ENCODE results near the gene LAMA3. TPM values are rescaled to one million over a fixed set of nuclear protein-coding genes. Genes with fewer than 3 reads are reported as not detected.
A peak's percentile ranks its signal among the peaks of the same experiment; 100 is the strongest.

LAMA3 gene
- total RNA-seq, 1 donor from 2014 or later = 4.1 TPM

DNA sequence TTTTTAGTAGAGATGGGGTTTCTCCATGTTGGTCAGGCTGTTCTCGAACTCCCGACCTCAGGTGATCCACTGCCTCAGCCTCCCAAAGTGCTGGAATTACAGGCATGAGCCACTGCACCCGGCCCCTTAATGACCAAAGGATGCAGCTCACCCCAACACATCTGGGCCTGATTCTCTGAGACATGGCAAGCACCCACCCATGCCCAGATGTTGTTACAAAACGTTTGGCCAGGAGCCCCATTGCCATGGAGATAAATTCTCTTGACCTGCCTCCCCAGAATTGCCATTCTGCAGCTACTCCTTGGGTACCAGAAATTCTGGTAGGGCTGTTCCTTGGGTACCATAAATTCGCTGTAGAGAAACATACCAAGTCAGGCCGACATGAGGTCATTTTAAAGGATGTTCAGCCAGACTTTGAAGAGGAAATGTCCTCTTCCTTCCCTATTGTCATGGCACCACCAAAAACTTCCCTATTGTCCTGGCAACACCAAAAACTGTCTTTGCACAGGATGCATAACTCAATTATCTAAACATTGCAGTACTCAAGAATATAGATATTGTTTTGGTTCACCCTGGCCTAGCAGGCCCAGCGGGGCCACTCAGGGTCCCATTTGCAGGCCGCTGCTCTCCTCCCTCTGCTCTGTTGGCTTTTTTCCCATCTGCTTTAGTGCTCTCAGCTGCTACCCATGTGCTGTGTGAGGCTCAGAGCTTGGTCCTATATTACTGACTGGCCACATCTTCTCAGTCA lies 164.4 kb downstream of the LAMA3 start:
- ATAC-seq (no peak), DNase-seq (ENCODE audit: missing footprints) (no peak)
- intact Hi-C loops (cut with DNase I) = no loop called here

DNA sequence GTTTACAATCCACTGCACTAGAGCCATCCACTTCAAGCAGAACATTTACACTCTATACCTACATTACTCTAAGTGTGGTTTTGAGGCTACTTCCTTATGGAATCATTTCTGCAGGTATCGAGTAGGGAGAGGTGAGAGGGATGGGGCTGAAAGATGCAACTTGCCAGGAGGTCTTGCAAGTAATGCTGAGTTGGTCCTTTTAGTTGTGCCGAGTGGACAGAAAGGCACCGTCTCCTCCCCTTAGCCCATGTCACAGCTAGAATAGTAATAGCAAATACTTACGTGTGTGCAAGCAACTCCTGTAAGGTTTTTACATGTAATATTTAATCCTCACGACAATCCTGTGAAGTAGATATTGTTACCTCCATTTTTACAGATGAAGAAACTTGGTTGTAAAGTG lies 166.5 kb downstream of the LAMA3 start:
- intact Hi-C loops (cut with DNase I) = no loop called here
- ATAC-seq = no peak
- no peak for DNase-seq (ENCODE audit: missing footprints)

DNA sequence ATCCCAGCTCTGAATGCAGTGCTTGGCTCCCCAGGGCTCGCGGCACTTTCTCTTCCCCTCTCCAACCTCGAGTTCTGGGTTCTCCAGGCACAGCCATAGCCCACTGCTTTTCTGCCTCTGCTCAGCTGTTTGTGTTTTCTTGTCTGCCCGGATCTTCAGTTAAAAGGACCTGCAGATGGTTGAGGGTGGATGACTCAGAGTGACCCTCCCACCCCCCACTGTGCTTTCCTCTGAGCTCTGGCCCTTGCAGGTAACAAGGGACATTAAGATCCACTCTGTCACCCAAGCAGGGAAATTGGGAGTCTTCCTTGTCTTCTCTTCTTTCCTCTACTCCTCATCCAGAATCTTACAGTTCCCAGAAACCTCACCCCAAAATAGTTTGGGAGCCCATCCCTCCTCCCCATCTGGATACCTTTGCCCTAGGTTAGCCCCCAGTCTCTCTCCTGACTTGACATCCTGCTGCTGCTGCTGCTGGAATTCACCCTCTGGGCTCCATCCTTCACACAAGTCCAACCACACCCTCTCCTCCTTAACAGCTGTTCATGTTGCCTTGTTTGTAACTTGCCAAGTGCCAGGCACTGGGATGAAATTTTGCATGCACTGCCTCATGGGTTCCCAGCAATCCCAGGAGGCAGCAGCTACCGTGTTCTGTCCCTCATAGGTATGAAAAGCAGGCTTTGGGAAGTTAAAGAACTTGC lies 167.4 kb downstream of the LAMA3 start:
- intact Hi-C loops (cut with DNase I) = no loop called here
- ATAC-seq (no peak), DNase-seq (ENCODE audit: missing footprints) (no peak)

DNA sequence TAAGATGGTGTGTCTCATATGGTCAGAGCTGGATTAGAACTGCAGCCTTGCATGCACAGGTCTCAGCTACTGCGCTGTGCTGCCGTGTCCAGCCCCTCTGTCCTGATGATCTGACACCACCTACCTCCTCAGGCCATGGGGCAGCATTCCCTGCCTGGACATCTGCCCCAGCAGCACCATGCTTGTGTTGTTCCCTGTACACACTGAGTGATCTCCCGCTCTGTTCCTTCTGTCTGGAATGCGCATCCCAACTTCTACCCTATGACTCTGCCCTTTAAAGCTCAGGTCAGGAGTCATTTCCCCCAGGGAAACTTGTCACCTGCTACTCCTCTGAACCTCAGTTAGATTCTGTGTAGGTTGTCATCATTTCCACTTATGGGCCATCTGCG lies 167.9 kb downstream of the LAMA3 start:
- intact Hi-C loops (cut with DNase I) = no loop called here
- no peak for ATAC-seq
- no peak for DNase-seq (ENCODE audit: missing footprints)

DNA sequence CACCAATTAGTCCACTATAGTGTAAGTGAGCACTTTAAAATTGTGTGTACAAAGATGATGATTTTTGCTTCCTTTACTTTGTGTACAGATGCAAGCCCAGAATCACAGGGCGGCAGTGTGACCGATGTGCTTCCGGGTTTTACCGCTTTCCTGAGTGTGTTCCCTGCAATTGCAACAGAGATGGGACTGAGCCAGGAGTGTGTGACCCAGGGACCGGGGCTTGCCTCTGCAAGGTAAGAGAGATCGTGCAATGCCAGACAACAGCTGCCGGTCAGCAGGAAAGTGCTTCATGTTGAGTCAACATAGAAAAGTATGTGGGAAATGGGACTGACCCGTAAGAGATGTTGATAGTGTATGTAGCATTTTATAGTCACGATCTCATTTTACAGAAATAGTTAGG lies 168.5 kb downstream of the LAMA3 start:
- no peak for ATAC-seq
- intact Hi-C loops (cut with DNase I) = no loop called here

DNA sequence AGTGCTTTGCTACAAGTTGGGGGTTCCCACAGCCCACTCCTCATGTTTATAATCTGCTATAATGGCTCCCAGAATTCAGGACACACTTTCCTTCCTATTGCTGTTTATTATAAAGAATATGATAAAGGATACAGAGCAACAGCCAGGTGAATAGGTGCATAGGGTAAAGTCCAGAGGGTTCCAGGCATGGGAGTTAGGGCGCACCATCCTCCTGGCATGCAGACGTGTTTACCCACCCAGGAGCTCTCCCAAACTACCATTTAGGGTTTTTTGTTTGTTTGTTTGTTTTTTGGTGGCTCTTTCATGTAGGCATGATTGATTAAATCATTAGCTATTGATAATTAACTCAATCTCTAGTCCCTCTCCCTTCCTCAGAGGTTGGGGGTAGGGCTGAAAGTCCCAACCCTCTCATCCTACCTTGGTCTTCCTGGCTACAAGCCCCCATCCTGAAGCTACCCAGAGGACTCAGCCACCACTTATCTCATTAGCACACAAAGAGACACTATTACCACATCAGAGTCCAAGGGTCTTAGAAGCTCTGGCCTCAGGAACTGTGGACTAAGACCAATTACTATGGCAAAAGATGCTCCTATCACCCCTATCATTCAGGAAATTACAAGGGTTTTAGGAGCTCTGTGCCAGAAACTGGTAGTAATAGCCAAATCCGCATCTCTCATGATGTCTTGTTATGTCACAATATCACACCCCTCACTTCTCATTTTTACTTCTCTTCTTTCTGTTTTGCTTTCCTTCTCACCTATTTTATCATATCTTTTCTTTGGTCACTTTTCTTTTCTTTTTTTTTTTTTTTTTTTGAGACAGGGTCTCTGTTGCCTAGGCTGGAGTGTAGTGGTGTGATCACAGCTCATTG lies 170.4 kb downstream of the LAMA3 start:
- intact Hi-C loops (cut with DNase I) = no loop called here
- DNase-seq (ENCODE audit: missing footprints) (no peak), ATAC-seq (no peak)

More for the DNA sequence above, 168.5 kb downstream of the LAMA3 start:
- DNase-seq (ENCODE audit: missing footprints) = no peak

DNA sequence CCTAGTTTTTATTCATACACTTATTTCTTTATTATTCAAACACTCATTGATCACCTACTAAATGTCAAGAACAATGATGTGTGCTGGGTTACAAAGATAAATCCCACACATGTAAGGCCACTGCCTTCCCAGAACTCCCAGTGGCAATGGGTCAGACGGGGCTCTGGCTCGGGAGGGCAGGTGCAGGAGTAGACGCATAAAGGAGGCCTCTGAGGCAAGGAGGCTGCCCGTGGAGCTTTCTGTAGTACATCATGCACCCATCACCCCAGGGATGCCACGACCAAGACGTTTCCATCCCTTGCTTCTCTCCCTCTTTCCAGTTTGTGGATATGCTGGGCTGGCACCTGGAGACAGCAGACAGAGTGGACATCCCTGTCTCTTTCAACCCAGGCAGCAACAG lies 172.1 kb downstream of the LAMA3 start:
- no peak for ATAC-seq
- intact Hi-C loops (cut with DNase I) = no loop called here
- no peak for DNase-seq (ENCODE audit: missing footprints)

DNA sequence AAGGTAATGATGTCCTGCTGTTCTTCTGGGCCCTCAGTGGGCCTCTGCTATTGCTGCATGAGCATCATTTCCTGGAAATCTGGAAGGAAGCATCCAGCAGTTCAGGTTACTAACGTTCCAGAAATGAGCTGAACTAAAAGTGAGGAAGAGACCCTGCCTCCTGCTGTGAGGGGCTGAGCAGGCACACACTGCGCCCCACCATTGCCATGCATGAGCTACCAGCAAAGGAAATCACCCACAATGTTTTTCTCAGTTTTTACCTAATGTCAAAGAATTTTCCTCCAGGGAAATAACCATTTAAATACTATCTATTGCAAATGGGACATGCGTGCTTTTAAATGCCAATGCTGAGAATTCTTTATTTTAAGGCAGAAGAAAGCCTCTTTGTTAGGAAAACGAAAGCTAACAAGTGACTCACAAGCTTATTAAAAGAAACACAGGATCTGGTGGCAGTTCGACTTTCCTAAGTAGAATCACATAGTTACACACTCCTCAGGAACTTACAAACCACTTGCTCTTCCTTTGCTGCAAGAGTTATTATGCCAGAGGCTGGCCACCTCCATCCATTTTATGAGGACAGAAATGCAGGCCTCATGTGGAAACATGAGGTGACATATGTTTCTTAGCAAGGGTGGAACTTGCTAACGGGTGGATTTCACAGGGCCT lies 172.7 kb downstream of the LAMA3 start:
- intact Hi-C loops (cut with DNase I) = no loop called here
- no peak for DNase-seq (ENCODE audit: missing footprints)
- peak; percentile 37 for ATAC-seq

DNA sequence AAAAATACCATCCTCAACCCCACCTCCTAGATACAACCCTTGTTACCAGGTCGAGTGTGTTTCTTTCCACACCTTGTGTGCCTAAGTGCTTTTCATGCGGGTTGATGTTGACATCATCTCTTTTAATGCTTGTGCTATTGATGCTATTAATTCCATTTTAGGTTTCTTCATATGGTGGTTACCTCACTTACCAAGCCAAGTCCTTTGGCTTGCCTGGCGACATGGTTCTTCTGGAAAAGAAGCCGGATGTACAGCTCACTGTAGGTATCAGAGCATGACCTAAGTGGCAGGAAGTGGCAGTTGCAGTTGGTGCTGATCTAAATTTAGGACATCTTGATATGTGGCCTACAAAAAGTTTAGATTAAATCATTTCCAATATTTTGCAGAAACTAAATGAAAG lies 175.4 kb downstream of the LAMA3 start:
- DNase-seq (ENCODE audit: missing footprints) (no peak), ATAC-seq (no peak)
- intact Hi-C loops (cut with DNase I) = no loop called here

DNA sequence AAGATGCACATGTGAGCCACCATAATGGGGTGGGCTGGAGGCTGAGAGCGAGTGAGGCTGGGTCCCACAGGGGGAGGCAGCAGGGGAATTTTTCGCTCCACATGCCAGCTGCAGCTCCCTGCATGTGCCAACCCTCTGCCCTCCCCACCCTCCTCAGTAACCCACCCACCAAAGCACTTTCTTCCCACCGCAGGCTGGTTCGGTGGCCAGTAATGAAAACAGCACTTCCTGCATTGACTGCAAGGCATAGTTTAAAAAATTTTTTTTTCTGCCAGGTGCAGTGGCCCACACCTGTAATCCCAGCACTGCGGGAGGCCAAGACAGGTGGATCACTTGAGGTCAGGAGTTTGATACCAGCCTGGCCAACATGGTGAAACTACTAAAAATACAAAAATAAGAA lies 177.8 kb downstream of the LAMA3 start:
- intact Hi-C loops (cut with DNase I) = no loop called here
- ATAC-seq = no peak

DNA sequence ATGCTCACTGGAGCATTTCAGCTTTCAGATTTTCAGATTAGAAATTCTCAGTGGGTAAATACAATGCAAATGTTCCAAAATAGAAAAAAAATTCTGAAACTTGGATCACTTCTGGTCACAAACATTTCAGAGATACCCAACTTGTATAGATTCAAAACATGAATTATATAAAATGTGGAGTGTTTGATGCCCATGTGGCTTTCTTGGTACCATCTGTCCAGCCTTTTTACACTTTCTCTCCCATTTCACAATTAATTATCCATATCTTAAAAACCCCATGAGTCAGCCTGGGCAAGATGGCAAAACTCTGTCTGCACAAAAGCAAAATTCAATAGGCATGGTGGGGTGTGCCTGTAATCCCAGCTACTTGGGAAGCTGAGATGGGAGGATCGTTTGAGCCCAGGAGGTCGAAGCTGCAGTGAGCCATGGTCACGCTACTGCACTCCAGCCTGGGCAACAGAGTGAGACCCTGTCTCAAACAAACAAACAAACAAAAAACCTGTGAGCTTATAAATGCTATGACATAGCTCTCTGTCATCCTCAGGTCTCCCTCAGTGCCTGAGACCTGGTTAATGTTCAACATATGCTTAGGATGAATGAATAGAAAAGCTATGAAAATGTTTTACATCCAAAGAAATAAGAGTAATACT lies 179.0 kb downstream of the LAMA3 start:
- DNase-seq (ENCODE audit: missing footprints) (no peak), ATAC-seq (no peak)
- intact Hi-C loops (cut with DNase I) = no loop called here

More for the DNA sequence above, 177.8 kb downstream of the LAMA3 start:
- DNase-seq (ENCODE audit: missing footprints) = no peak

DNA sequence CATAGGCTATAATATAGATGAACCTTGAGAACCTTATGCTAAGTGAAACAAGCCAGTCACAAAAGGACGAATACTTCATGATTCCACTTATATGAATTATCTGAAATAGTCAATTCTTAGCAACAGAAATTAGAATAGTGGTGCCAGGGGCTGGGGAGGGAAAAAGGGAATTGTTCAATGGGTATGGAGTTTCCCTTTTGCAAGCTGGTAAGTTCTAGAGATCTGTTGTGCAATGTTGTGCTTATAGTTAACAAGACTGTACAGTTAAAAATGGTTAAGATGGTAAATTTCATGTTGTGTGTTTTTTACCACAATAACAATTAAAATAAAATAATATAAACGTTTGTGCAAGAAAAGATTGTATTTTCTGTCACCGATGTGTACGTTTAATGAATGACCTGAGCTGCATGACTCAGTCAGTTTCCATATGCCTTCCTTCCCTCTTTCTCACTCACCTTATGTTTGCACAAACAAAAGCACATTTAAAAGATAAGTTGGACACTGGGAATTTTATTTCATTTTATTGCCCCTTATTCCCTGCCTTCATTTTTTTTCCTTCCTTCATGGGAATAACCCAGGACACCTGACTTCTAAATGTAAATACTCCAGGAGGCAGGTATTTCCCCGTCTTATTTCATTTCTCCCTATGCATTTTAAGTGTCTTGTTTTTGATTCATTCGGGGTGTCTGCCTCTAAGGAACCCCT lies 181.6 kb downstream of the LAMA3 start:
- no peak for ATAC-seq
- intact Hi-C loops (cut with DNase I) = no loop called here
- no peak for DNase-seq (ENCODE audit: missing footprints)

DNA sequence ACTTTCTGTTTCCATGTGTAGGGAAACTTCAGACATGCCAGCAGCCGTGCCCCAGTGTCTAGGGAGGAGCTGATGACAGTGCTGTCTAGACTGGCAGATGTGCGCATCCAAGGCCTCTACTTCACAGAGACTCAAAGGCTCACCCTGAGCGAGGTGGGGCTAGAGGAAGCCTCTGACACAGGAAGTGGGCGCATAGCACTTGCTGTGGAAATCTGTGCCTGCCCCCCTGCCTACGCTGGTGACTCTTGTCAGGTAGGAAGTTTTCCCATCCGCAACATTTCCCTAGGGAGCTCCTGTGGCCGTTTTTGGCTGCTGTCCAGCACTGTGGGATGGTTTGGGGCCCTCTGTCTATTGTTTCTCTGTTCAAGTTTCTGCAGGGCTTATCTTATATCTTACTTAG lies 182.2 kb downstream of the LAMA3 start:
- DNase-seq (ENCODE audit: missing footprints) (no peak), ATAC-seq (no peak)
- intact Hi-C loops (cut with DNase I) = no loop called here

DNA sequence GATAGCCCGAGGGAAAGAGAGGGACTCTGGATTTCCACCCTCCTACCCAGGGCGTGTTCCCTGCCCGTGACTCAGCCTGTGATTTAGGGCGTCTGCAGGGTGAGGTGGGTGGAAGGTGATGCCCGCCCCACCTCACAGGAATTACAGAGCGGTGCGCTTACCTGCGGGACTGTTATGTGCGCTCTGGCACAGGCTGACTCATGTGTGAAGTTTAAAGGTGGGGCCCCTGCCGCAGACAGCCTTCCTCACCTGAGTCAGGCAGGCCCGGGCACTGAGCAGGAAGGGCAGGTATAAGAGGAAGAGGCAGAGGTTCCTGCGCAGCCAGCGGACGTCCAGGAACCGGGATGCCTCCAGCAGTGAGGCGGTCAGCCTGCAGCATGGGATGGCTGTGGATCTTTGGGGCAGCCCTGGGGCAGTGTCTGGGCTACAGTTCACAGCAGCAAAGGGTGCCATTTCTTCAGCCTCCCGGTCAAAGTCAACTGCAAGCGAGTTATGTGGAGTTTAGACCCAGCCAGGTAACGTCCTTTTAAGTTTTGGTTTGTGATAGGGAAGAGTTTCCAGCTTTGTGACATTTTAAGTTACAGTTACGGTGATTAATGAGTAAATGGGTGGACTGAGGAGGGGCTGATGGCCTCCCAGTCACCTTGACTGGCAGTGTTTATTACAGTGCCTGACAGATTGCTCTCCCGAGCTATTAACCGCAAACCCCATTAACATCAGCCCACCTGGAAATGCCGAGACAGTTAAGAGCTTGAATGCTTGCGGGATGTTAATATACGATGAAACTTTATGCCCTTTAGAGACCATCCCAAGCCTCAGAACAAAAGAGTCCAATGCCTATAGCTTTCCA lies 183.7 kb downstream of the LAMA3 start:
- DNase-seq (ENCODE audit: missing footprints) (no peak), ATAC-seq (no peak)
- intact Hi-C loops (cut with DNase I) = no loop called here

DNA sequence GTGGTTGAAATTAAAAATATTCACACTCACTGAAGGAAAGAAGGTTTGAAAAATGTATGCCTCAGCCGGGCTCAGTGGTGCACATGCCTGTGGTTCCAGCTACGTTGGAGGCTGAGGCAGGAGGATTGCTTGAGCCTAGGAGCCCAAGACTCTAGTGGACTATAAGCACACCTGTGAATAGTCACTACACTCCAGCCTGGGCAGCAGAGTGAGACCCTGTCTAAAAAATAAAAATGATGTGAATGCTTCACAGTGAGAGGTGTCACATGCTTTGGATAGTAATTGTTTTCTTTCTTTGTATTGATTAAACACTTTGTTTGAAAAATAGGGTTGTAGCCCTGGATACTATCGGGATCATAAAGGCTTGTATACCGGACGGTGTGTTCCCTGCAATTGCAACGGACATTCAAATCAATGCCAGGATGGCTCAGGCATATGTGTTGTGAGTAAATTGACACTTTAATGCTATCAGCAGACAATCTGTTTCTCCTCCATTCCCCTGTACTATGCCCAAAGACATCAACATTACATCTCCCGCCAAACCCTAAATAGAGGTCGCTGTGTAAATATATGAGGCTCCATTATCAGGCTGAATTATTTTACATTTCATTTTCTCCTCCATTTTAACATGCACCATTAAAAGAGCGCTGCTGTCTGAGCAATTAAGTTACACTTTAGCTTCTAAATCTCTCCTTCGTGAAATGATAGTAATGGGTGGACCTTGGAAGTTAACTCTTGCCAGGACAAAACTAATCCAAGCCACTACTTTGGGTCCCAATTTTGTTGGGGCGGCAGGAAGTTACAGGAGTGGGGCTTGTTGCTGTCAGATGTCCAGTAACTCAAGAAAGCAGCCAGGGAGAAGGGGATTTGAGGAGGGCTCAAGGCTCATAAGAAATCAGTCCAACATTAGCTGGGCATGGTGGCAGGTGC lies 187.0 kb downstream of the LAMA3 start:
- intact Hi-C loops (cut with DNase I) = no loop called here
- ATAC-seq = no peak
- DNase-seq (ENCODE audit: missing footprints) = no peak

DNA sequence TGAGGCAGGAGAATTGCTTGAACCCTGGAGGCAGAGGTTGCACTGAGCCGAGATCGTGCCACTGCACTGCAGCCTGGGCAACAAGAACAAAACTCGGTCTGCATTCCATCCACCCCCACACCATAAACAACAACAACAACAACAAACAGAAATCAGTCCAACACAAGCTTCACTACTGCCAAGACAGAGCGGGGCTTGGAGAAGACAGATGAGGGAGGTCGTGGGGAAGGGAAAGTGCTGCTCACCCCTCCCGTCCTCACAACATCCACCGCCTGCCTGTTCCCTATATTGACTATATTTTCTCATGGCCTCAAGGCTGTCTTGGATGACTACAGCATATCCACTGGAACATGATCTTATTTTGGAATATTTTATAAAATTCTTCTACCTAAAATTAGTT lies 187.7 kb downstream of the LAMA3 start:
- intact Hi-C loops (cut with DNase I) = no loop called here
- no peak for ATAC-seq
- DNase-seq (ENCODE audit: missing footprints) = no peak
